Tibial nerve (tissue), 4 donors: Measurements from ENCODE around the gene DGCR6L. TPM values are rescaled to one million over a fixed set of nuclear protein-coding genes. Genes with fewer than 3 reads are reported as not detected.
"Not testable (repeated sequence)": the region's sequence is repeated elsewhere in the genome, so short reads cannot be mapped to it uniquely, and the experiment has no call there.

Experiments used
- DNase-seq, 2 donors: peaks; one replicate each; pipeline ENCODE4 v3.0.0-alpha.2; 2019; ENCODE audit warnings: low spot score in 2 of 2
- H3K27ac ChIP-seq, 4 donors: fragments of 200-600 bp; sonication (generic) in 3 of 4; one replicate each; pipeline ENCODE4 v1.5.1; 2017 to 2019; ENCODE audit warnings: mild to moderate bottlenecking in 1 of 4
- H3K27me3 ChIP-seq, 2 donors: fragments of 200-600 bp; sonication (generic) in 1 of 2; one replicate each; pipeline versions ENCODE4 v1.5.1 to v1.6.0; 2017 to 2019
- H3K36me3 ChIP-seq, 3 donors: fragments of 200-600 bp; sonication (generic); one replicate each; pipeline ENCODE4 v1.5.1; 2018 to 2019
- H3K4me1 ChIP-seq, 4 donors: fragments of 200-600 bp; sonication (generic) in 3 of 4; one replicate each; pipeline ENCODE4 v1.5.1; 2017 to 2019
- H3K4me3 ChIP-seq, 4 donors: fragments of 200-600 bp; sonication (generic) in 3 of 4; one replicate each; pipeline ENCODE4 v1.5.1; 2017 to 2019; ENCODE audit warnings: mild to moderate bottlenecking in 1 of 4, moderate library complexity in 1 of 4
- H3K9me3 ChIP-seq, 4 donors: fragments of 200-600 bp; sonication (generic) in 3 of 4; one replicate each; pipeline ENCODE4 v1.5.1; 2017 to 2019
- EP300 ChIP-seq, 2 donors: sonication (generic); formaldehyde crosslinking; IDR thresholded peaks; one replicate each; pipeline ENCODE4 v1.6.1; 2017; ENCODE audit warnings: antibody characterized with exemption in 2 of 2, mild to moderate bottlenecking in 1 of 2
- POLR2A ChIP-seq, 2 donors: fragments of 450-650 bp; IDR thresholded peaks; one replicate each; pipeline ENCODE4 v1.6.1; 2017; ENCODE audit warnings: antibody characterized with exemption in 2 of 2, mild to moderate bottlenecking in 2 of 2, moderate library complexity in 2 of 2
- WGBS, 2 donors: methylation state at CpG; one replicate each; pipeline ENCODE4 v1.1.5; 2018; 5-methylcytosine and 5-hydroxymethylcytosine counted together
- total RNA-seq, 4 donors: library from RNA; depleted of rRNA; stranded (reverse); fragments of >200 nt; gene quantifications; one replicate each; pipeline ENCODE4 v1.1.0, GENCODE V29; 2016
- TF ChIP-seq, protein P1 (sequence below), 5 experiments: fragments of 200-600 bp in 3 of 5; fragments of 450-650 bp in 2 of 5; sonication (generic) in 3 of 5; IDR thresholded peaks; one replicate each; pipeline ENCODE4 v1.5.1; 2016 to 2019; ENCODE audit warnings: antibody characterized with exemption in 5 of 5, mild to moderate bottlenecking in 3 of 5, moderate library complexity in 2 of 5

The DGCR6L gene
- 10 to 100 TPM; 57.6 to 87.9 (median 66.8) TPM for total RNA-seq

- TF ChIP-seq, protein P1, sequence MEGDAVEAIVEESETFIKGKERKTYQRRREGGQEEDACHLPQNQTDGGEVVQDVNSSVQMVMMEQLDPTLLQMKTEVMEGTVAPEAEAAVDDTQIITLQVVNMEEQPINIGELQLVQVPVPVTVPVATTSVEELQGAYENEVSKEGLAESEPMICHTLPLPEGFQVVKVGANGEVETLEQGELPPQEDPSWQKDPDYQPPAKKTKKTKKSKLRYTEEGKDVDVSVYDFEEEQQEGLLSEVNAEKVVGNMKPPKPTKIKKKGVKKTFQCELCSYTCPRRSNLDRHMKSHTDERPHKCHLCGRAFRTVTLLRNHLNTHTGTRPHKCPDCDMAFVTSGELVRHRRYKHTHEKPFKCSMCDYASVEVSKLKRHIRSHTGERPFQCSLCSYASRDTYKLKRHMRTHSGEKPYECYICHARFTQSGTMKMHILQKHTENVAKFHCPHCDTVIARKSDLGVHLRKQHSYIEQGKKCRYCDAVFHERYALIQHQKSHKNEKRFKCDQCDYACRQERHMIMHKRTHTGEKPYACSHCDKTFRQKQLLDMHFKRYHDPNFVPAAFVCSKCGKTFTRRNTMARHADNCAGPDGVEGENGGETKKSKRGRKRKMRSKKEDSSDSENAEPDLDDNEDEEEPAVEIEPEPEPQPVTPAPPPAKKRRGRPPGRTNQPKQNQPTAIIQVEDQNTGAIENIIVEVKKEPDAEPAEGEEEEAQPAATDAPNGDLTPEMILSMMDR (IDR thresholded peaks at IDR 0.05): peak in 2 of 5 experiments; percentile 10 to 36
- TF ChIP-seq EP300 (IDR thresholded peaks at IDR 0.05): peak in 1 of 2 donors; percentile 84
- TF ChIP-seq POLR2A (IDR thresholded peaks at IDR 0.05): peak; percentile 13 to 86
- DNase-seq: peak; percentile 93 to 96
- Histone ChIP-seq H3K27ac (peak within 1 kb of the TSS; percentile 60 to 92 (median 83)), H3K4me3 (peak within 1 kb of the TSS; percentile 73 to 98 (median 86)), H3K36me3 (peaks cover 0 to 13% (median 0%) of the 10 kb centered on the region in 3 donors), H3K9me3 (no peaks in the 10 kb centered on the region), H3K27me3 (no peaks in the 10 kb centered on the region), H3K4me1 (peaks cover 0 to 47% (median 16%) of the 10 kb centered on the region in 4 donors)
- WGBS, 2 donors: 0% methylated on average over 40 to 57 of the region's 98 CpGs
Measured at GRCh38 chr22:20319745-20320658, at the start of gene DGCR6L. Gene DGCR6L, minus strand, starts transcription at chr22:20320060. Its CDS starts 72 bp downstream, at chr22:20319988.

DNA sequence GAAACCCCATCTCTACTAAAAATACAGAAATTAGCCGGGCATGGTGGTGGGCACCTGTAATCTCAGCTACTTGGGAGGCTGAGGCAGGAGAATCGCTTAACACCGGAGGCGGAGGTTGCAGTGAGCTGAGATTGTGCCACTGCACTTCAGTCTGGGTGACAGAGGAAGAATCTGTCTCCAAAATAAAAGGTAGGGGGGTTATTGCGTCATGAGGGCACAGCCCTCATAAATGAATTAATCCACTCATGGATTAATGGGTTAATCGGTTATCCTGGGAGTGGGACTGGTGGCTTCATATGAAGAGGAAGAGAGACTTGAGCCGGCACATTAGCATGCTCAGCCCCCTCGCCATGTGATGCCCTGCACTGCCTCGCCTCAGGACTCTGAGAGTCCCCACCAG is 49.0 kb upstream of the DGCR6L start:
- H3K9me3 ChIP-seq, H3K27me3 ChIP-seq, H3K4me3 ChIP-seq, H3K4me1 ChIP-seq, DNase-seq, H3K27ac ChIP-seq, H3K36me3 ChIP-seq: not testable (repeated sequence)
- WGBS, 2 donors: 78 to 100% methylated on average over 5 to 9 of the region's 9 CpGs

DNA sequence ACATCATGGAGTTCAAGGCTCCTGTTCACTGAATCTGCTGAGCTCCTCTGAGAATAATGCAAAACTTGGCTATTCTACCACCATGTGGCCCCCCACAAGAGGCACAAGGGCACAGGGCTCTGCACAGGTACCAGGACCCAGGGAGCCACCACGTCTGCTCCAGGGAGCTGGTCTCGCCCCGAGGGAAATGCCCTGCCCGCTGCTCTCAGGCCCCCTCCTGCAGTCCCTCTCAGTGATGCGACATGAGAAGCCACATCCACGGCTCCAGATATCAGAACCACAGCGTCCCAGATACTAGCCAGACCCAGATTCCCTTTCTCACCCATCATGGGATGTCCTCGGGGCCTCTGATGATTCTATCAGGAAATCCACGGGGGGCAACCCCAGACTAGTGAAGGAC is 47.0 kb upstream of the DGCR6L start:
- H3K4me1 ChIP-seq, DNase-seq, H3K27ac ChIP-seq, H3K9me3 ChIP-seq, H3K27me3 ChIP-seq, H3K4me3 ChIP-seq, H3K36me3 ChIP-seq: not testable (repeated sequence)
- 79 to 81% methylated on average over 9 of the region's 9 CpGs for WGBS, 2 donors

- H3K27ac ChIP-seq, H3K9me3 ChIP-seq, H3K4me3 ChIP-seq, H3K27me3 ChIP-seq, H3K36me3 ChIP-seq, H3K4me1 ChIP-seq, DNase-seq: not testable (repeated sequence)
- 51 to 62% methylated on average over 10 to 11 of the region's 11 CpGs for WGBS, 2 donors
Measured at GRCh38 chr22:20364335-20365260, 44.7 kb upstream of the DGCR6L start.

DNA sequence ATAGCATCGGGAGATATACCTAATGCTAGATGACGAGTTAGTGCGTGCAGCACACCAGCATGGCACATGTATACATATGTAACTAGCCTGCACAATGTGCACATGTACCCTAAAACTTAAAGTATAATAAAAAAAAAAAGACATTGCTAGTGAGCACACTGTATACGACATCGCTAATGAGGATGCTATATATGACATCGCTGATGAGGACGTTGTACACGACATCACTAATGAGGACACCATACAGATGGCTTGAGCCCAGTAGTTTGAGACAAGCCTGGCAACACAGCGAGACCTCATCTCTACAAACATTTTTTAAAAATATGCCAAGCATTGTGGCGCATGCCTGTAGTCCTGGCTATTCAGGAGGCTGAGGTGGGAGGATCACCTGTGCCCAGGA is 42.5 kb upstream of the DGCR6L start:
- H3K27ac ChIP-seq, DNase-seq, H3K36me3 ChIP-seq, H3K4me3 ChIP-seq, H3K4me1 ChIP-seq, H3K9me3 ChIP-seq, H3K27me3 ChIP-seq: not testable (repeated sequence)
- 92 to 94% methylated on average over 10 of the region's 10 CpGs for WGBS, 2 donors

DNA sequence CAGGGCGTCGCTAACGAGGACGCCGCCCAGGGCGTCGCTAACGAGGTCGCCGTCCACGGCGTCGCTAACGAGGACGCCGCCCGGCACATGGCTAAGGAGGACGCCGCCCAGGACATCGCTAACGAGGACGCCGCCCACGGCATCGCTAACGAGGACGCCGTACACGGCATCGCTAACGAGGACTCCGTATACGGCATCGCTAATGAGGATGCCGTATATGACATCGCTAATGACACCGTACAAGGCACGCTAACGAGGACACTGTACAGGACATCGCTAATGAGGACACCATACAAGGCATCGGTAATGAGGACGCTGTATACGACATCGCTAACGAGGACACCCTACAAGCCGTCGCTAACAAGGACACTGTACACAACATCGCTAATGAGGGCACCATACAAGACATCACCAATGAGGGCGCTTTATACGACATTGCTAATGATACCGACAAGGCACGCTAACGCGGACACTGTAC is 41.9 kb upstream of the DGCR6L start:
- WGBS, 2 donors: 94 to 95% methylated on average over 54 of the region's 54 CpGs

GRCh38 chr22:20360866-20361751 is 41.2 kb upstream of the DGCR6L start:
- H3K36me3 ChIP-seq, DNase-seq: not testable (repeated sequence)

More for the DNA sequence above, 41.9 kb upstream of the DGCR6L start:
- H3K27ac ChIP-seq, DNase-seq, H3K4me1 ChIP-seq, H3K36me3 ChIP-seq, H3K9me3 ChIP-seq, H3K27me3 ChIP-seq, H3K4me3 ChIP-seq: not testable (repeated sequence)

GRCh38 chr22:20360261-20360660 is 40.4 kb upstream of the DGCR6L start:
- not testable (repeated sequence) for H3K4me1 ChIP-seq, H3K4me3 ChIP-seq, H3K36me3 ChIP-seq, H3K27me3 ChIP-seq, H3K9me3 ChIP-seq, DNase-seq, H3K27ac ChIP-seq
- WGBS, 2 donors: 90 to 93% methylated on average over 60 of the region's 60 CpGs

More at GRCh38 chr22:20360866-20361751, 41.2 kb upstream of the DGCR6L start:
- WGBS, 2 donors: 92 to 95% methylated on average over 89 to 129 of the region's 145 CpGs
- not testable (repeated sequence) for H3K4me1 ChIP-seq, H3K9me3 ChIP-seq, H3K27ac ChIP-seq, H3K27me3 ChIP-seq, H3K4me3 ChIP-seq

- WGBS, 2 donors: 95% methylated on average over 26 to 28 of the region's 103 CpGs
- H3K27me3 ChIP-seq, H3K4me1 ChIP-seq, H3K36me3 ChIP-seq, H3K27ac ChIP-seq, DNase-seq, H3K4me3 ChIP-seq, H3K9me3 ChIP-seq: not testable (repeated sequence)
Measured at GRCh38 chr22:20358503-20359239, 38.8 kb upstream of the DGCR6L start.

- H3K4me1 ChIP-seq, H3K36me3 ChIP-seq, H3K27ac ChIP-seq, DNase-seq, H3K9me3 ChIP-seq, H3K4me3 ChIP-seq, H3K27me3 ChIP-seq: not testable (repeated sequence)
- 92 to 94% methylated on average over 43 to 50 of the region's 70 CpGs for WGBS, 2 donors
Measured at GRCh38 chr22:20357967-20358366, 38.1 kb upstream of the DGCR6L start.
